Heart left ventricle (tissue), 13 donors: Measurements from ENCODE around the gene CETP.

Experiments used
- POLR2A ChIP-seq, 2 donors: fragments of 450-650 bp; IDR thresholded peaks; one replicate each; pipeline ENCODE4 v1.6.1; 2017; ENCODE audit warnings: antibody characterized with exemption in 2 of 2, mild to moderate bottlenecking in 2 of 2, moderate library complexity in 2 of 2
- TF ChIP-seq, protein P1 (sequence below), 12 donors: fragments of 200-600 bp; sonication (generic) in 4 of 12; IDR thresholded peaks; one replicate each; pipeline versions ENCODE4 v1.5.0 to v1.8.0; 2018 to 2022; ENCODE audit warnings: antibody characterized with exemption in 12 of 12, mild to moderate bottlenecking in 5 of 12
- donor health status: ischemic (EF 13 %, LVEDD 7.1; RV severe dilation, severe dysfunction).
- donor health status: DM: no; HTN: yes; CAD: no.
- donor health status: DM: no; HTN: no; CAD: no.
- donor health status: ischemic (EF 25% LVEDD 6.9; RV normal size, moderate dysfunction).
- donor health status: ischemic (EF 25% LVEDD 5.7; RV mildly dilated, moderate dysfunction).
- donor health status: ischemic (EF 35%, LVEDD 5.7; RV mildly dilated, moderate dysfunction).
- donor health status: nonischemic (EF 11% LVEDD 7.7; RV severe dilation, severe dysfunction).
- donor health status: DM: yes; HTN: yes; CAD: no.
- donor health status: PGD.
- donor health status: ischemic (EF 29% LVEDD 5.4; RV normal size, mild dysfunction).
- donor health status: nonischemic (EF 23%, LVEDD 6.1; RV moderate dilation, normal function).

DNA sequence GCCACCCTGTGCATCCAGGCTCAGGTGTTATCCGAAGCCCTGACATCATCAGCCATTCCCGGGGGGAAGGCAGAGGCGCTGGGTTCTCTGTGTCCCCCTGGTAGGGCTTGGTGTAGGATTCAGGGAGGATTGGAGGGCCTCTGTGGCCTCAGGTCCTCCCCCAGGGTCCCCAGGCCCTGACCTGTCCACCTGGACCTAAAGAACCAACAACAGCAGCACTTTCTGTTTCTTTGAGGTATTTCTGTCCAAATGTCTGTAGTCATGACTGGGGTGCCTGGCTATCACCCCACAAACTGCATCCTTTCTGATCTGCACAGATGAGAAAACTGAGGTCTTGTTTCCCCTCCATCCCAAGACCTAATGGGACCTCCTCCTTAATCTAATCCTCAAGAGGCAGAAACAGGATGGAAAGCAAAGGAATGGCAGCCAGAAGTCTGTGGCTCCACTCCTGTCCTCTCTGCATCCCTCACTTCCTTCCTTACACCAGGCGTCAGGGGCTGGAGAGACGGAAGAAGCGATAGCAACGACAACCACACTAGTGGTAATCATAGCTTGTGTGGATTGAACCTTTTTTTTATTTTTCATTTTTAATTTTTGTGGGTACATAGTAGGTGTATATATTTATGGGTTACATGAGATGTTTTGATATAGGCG lies 39.4 kb downstream of the CETP start:
- TF ChIP-seq, protein P1, sequence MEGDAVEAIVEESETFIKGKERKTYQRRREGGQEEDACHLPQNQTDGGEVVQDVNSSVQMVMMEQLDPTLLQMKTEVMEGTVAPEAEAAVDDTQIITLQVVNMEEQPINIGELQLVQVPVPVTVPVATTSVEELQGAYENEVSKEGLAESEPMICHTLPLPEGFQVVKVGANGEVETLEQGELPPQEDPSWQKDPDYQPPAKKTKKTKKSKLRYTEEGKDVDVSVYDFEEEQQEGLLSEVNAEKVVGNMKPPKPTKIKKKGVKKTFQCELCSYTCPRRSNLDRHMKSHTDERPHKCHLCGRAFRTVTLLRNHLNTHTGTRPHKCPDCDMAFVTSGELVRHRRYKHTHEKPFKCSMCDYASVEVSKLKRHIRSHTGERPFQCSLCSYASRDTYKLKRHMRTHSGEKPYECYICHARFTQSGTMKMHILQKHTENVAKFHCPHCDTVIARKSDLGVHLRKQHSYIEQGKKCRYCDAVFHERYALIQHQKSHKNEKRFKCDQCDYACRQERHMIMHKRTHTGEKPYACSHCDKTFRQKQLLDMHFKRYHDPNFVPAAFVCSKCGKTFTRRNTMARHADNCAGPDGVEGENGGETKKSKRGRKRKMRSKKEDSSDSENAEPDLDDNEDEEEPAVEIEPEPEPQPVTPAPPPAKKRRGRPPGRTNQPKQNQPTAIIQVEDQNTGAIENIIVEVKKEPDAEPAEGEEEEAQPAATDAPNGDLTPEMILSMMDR (IDR thresholded peaks at IDR 0.05) = no peak
- TF ChIP-seq POLR2A (IDR thresholded peaks at IDR 0.05) = no peak
